ENCODE results near the gene ZBTB17.
"Not testable (repeated sequence)": the region's sequence is repeated elsewhere in the genome, so short reads cannot be mapped to it uniquely, and the experiment has no call there.

ZBTB17 gene

DNA sequence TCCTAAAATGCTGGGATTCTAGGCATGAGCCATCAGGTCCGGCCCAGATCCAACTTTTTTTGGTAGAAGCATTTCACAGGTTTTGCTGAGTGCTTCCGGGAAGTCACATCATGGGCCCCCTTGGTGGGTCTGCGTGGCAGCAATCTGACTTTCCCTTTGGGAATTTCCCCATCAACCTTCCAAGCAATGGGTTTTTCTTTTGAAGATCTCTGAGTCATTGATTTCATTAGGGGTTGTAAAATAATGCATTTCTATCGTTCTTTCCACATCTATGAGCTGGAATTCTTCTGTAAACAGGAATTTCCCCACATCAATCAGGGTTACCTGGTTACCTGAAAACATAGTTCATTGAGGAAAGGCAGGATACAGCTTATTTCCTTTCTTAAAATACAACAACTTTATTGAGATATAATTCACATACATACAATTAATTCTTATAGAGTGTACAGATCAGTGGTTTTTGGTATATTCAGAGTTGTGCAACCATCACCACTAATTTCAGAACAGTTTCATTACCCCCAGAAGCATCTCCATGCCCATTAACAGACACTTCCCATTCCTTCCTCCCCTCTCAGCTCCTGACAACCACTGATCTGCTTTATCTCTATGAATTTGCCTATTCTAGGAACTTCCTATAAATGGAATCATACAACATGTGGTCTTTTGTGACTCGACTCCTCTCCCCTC lies 9.9 kb upstream of the ZBTB17 start:
- no peak for DNase-seq

DNA sequence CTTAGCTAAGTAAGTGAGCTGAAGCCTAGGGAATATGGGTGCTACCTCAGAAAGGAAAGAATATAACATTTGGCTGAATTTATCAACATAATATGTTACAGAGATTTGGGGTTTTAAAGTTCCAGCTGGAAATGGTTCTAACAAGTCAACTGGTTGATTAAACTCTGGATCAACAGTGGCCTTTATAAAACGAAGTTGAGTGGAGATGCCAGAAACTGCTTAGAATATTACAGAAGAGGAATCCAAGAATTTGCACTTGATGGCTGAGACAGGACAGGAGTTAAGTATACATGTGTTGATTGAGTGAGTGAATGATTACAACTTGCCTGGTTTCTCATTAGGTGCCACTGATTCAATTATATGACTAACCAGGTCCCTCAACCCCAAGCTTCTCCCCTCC lies 7.4 kb upstream of the ZBTB17 start:
- DNase-seq = no peak

DNA sequence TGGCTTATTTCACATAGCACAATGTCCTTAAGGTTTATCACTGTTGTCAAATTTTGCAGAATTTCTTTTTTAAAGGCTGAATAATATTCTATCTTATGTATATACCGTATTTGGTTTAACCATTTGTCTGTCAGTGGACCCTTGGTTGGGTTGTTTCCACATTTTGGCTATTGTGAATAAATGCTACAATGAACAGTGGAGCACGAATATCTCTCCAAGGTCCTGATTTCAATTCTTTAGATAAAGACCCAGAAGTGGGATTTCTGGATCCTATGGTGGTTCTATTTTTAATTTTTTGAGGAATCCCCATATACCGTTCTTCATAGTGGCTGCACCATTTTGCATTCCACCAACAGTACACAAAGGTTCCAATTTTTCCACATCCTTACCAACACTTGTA lies 5.8 kb upstream of the ZBTB17 start:
- no peak for DNase-seq

DNA sequence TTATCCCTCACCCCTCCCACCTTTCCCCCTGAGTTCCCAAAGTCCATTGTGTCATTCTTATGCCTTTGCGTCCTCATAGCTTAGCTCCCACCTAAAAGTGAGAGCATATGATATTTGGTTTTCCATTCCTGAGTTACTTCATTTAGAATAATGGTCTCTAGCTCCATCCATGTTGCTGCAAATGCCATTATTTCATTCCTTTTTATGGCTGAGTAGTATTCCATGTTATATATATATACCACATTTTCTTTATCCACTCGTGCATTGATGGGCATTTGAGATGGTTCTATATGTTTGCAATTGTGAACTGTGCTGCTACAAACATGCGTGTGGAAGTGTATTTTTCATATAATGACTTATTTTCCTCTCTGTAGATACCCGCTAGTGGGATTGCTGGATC lies 2.0 kb upstream of the ZBTB17 start:
- not testable (repeated sequence) for DNase-seq

DNA sequence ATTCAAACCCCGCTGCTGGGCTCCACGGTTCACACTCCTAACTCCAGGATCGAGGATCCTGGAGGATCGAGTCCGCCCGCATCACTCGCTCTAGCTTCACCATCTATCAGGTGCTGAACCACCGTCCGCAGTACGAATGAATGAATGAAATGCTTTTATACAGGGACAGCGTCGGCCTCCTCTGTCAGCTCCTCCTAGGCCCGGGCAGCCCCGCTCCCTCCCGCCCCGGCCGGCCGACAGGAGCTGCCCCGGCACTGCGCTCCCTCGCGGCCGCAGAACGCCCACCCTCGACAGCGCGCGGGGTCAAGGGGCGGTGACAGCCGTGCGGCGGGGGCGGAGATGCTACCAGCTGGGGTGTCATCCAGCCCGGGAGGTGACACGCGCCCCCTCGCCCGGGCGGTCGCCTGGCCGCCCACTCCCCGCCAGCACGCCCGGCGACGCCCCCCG lies 520 bp downstream of the ZBTB17 start:
- peak; percentile 30 for DNase-seq

DNA sequence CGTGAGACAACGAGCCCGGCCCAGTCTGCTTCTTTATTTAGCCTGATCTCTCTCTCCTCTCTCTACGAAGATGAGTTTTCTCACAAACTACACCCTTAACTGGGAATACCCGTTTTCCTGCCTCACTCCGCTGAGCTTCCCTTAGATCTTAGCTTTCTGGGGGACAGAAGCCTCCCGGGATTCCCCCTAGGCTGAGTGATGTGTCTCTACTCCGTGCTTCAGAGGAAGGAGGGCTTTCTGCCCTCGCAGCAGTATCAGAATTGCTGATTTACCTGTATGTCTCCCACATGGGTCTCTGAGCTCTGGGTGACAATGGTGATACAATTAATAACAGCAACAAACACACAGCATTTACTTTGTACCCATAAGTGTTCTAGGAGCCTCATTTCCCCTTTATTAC lies 1.0 kb downstream of the ZBTB17 start:
- DNase-seq = no peak

DNA sequence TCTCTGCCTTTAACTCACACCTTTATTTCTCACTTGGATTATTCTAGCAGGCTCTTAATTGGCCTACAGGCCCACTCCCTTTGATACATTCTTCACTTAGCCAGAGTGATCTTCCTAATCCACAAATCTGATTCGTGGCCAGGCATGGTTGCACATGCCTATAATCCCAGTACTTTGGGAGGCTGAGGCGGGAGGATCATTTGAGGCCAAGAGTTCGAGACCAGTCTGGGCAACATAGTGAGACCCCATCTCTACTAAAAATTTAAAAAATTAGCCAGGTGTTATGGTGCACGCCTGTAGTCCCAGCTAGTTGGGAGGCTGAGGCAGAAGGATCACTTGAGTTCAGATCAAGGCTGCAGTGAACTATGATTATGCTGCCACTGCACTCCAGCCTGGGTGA lies 2.1 kb downstream of the ZBTB17 start:
- DNase-seq = no peak

DNA sequence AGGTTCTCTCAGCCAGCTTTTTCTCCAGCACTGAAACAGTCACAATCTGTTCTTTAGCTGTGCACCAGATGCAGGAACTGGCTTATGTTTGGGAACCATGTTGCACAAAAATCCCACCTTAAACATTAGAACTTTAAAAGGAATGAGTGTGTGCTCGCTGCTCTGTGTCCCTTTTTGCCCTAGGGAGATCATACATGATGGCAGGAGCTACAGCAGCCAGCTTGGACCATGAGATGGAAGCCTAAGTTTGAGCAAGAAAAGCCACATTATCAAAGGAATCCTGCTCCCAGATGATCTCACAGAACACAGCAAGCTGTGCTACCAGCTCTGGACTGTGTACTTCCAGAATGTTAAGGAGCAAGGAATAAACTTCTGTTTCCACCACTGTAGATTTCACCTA lies 3.5 kb downstream of the ZBTB17 start:
- DNase-seq = no peak

DNA sequence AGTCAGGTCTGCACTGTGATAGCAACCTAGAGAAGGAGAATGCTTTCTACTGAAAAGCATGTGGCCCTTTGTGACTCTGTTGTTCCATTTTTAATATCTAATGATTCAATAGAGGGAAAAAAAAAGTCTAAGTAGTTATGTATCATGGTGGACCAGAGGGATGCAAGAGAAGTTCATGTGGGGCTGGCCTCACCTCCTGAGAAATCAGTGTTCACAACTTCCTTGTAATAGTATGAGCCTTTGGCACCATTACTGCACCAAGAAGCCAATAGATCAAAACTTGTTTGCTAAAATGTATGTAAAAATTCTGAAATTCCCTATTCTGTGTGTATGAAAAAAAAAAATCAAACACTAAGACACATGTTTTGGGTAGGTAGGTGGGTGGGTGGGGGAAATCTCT lies 5.0 kb downstream of the ZBTB17 start:
- DNase-seq = no peak

DNA sequence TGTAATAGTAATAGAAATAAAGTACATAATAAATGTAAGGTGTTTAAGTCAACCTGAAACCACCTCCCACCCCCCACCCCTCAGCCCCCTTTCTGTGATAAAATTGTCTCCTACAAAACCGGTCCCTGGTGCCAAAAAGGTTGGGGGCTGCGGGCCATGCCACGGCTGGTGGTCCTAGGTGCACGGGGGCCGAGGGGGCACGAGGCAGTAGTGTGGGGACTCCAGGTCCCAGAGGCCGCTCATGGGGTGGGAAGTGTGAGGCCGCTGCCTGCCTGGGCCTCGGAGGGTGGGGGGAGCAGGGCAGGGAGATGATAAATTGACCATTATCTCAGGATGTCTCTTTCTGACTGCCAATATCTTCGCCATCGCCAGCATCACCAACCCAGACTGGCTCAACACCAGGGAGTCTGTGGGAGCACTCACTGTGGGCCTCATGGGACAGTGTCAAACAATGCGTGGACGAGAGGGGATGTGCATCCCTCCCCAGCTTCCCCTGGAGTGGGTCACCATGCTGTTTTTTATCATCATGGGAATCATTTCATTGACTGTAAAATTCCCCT lies 6.5 kb downstream of the ZBTB17 start:
- DNase-seq = no peak

DNA sequence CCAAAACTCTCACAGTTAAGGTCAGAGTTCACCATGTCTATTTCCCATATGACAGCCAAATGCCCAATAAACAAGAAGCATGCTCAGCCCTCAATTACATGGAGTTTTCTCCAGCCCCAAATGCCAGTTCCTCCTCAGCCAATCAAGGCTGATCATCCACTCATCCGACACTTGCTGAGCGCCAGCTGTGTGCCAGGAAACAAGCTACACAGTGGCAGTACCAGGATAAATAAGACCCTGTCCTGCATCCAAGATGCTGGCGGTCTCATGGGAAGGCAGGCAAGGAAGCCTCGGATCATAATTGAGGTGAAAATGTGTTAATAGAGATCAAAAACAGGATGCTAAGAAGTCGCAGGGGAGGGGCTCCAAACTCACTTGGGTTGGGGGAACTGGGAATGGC lies 7.7 kb downstream of the ZBTB17 start:
- no peak for DNase-seq

DNA sequence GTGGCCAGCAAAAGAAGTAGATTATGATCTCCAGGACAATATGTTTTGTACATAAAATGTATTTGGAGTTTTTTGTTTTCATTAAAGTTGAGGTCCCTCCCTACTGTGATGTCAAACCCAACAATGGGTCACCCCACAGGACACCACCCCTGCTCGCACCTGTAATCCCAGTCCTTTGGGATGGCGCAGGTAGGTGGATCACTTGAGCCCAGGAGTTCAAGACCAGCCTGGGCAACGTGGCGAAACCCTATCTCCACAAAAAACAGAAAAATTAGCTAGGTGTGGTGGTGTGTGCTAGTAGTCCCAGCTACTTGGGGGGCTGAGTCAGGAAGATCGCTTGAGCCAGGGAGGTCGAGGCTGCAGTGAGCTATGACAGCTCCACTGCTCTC lies 9.0 kb downstream of the ZBTB17 start:
- no peak for DNase-seq

DNA sequence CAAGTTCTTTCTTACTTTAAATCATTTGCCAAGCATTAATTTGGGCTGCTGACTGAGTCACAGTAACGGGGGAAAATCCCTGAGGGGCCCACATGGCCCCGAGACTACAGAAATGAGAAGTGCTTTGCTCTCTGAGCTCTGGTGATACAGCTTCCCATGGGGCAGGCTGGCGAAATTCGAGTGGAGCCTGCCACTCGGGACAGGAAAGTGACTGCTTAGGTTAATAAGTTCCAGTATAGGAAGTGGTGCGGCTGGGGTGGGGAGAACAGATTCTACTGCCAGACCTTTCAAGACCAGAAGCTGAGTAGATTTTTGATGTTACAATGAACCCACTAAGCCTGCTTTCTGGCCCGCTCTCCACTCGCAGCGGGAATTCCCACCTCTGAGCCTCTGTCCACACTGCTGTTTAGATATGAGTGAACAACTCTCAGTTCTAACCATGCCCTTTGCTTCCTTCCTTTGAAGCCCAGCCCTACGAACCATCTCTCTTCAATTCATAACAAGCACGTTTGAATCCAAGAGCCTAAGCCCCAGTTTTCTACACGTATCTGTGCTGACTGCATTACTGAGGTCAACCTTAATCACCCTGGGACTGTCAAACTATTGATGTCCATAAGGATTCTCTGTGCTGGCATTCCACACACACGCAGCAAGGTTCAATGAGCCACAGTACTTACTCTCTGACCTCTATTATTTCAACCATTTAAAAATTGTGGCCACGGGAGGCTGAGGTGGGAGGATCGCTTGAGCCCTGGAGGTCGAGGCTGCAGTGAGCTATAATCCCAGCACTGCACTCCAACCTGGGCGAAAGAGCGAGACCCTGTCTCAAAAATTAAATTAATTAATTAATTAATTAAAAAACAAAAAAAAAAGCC lies 9.6 kb downstream of the ZBTB17 start:
- DNase-seq = no peak

DNA sequence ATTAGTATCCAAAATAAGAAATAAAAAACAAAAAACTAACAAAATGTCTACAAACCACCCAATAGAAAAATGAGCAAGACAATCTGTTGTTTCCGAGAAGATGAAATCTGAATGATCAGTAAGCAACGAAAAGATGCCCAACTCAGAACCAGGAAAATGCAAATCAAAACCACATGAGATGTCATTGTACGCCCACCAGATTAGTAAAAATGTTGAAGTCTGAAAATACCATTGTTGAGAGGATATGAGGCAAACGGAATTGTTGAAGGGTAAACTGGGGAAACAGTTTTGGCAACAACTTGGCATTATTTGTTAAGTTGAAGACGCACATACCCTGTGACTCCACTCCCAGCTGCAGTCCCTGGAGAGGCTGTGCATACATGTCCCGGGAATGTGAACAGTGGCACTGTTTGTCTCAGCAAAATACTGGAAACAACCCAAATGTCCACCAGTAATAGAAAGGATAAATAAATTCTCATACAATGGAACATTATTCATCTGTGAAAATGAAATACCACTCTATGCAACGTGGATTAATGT lies 10.6 kb downstream of the ZBTB17 start:
- DNase-seq = no peak

DNA sequence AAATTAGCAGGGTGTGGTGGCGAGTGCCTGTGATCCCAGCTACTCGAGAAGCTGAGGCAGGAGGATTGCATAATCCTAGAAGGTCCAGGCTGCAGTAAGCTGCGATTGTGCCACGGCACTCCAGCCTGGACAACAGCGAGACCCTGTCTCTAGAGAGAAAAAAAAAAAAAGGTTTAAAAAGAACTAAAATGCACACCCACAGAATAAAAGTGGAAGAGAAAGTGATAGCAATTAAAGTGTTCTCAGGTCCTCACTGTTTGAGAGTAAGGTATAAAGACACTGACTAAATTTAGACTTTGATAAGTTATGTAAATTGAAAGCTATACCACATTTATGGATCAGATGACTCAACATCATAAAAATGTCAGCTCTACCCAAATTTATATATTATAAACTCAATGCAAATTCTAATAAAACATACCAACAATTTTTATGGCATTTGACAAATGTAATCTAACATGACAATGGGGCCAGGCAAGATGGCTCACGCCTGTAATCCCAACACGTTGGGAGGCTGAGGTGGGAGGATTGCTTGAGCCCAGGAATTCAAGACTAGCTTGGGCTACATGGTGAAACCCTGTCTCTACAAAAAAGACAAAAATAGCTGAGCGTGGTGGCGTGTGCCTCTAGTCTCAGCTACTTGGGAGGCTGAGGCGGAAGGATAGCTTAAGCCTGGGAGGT lies 11.8 kb downstream of the ZBTB17 start:
- no peak for DNase-seq

DNA sequence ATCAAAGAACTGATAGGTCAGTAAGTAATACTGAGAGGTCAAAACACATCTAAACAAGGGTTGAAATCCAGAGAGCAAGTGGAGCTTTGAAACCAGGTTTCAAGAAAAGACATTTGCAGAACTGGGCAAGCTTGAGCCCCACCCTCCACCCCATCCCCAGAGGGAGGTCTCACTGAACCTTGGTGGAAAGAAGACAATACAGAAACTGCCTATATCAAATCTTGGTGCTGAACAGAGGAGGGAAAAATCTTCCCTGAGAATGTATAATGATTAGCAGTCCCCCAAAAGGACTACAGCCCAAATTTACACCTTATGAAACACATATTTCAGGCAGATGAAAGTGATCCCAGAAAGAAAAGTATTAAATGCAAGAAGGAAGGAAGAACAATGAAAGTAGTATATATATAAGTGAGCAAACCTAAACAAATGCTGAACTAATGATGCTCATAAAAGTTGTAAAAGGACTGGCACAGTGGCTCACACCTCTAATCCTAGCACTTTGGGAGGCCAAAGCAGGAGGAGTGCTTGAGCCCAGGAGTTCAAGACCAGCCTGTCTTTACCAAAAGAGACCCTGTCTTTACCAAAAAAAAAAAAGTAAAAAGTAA lies 12.4 kb downstream of the ZBTB17 start:
- DNase-seq = no peak

DNA sequence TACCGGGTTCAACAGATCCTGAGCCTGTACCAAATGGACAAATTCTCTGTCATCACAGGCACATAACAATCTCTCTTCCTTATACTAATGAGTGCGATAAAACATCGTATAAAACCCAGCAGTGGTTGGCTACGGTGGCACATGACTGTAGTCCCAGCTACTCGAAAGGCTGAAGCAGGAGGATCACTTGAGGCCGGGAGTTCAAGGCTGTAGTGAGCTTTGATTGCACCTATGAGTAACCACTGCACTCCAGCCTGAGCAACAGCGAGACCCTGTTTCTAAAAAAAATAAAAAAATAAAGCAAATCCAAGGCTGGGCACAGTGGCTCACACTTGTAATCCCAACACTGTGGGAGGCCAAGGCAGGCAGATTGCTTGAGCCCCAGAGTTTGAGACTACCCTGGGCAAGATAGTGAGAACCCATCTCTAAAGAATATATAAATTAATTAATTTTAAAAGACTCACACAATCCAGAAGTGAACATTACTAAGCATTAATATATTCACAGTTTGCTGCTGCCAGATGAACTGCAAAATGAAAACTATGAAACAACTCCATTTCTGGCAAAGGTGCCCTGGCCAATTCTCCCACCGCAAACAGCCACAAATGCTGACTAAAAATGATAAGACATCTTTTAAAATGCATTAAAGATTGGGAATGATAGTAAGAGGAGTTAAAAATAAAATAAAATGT lies 13.1 kb downstream of the ZBTB17 start:
- no peak for DNase-seq

DNA sequence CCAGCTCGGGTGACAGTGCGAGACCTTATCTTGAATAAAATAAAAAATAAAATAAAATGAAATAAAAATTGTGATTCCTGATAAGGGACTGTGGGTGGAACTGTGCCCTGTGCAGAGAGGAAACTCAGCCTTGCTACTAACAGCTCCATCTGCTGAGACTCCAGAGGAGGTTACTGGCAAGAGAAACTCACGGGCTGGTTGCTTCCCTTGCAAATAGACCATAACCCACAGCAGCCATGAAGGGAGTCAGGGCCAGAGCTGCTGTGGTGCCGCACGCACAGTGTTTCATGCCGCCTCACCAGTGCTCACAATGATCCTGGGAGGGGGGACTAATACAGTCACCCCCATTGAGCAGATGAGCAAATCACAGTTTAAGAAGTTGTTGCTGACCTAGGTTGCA lies 13.7 kb downstream of the ZBTB17 start:
- no peak for DNase-seq

DNA sequence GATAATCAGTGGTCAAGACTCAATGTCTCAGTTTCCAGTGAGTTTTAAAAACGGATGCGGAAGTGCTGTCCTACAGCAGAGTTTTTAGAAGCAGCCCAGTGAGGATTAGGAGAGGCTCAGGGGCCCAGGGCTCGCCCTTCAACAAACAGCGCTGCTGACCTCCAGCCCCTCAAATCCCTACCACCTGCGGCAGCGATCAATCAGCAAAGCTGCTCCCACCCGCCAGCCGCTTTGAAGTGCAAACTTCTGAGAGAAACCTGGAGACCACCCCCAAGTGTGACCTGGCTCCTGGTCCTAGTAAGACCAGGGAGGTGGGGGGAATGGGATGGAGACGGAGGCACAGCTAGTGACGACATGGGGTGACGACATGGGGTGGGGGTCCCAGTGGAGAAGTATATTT lies 14.4 kb downstream of the ZBTB17 start:
- DNase-seq = no peak

DNA sequence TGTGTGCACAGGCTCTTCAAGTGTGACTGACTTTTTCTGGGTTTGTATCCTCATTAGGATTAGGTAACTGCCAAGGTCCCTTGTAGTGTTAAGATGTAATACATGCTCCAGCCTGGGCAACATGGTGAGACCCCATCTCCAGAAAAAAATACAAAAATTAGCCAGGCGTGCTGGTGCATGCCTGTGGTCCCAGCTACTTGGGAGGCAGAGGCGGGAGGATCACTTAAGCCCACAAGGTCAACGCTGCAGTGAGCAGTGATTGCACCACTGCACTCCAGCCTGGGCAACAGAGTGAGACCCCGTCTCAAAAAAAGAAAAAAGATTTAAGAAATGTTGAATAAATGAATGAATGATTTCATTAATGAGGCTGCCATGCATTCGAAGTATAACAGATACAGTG lies 15.1 kb downstream of the ZBTB17 start:
- no peak for DNase-seq

DNA sequence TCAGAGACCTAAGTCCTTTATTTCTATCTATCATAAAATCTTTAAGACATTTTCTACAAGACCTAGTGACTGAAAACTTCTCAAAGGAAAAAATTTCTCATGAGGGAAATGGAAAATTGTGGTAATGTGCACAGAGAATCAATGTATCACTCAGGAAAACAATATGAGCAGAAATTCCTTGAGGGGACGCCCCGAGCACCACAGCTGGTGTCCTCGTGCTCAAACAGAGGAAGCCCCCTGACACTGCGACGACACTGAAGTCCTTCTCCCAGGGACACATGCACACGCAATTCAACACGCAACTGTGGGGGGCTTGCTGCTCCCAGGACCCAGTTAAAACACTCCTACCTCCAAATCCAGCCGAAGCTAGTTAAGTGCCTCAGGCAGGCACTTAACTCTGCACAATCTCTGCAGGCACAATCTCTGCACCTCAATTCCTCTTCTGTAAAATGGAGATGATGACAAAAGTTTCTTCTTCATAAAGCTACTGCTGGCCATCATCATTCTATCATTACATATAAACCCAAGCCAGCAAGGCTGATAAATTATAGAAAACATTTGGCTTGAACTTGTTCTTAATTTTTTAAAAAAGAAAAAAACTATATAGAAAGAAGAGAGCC lies 16.0 kb downstream of the ZBTB17 start:
- no peak for DNase-seq

DNA sequence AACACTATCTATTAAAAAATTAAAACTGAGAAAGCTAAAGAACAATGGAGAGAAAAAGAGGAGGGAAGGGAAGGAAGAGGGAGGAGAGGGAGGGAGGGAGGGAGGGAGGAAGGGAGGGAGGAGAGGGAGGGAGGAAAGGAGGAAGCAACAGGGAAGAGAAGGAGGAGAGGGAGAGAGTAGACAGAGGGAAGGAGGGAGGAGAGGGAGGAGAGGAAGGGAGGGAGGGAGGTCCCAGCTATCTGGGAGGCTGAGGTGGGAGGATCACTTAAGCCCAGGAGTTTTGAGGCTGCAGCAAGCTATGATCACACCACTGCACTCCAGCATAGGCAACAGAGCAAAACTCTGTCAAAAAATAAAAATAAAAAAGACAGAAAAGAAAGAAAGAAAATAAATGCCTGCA lies 16.5 kb downstream of the ZBTB17 start:
- no peak for DNase-seq
